ENCODE data around the gene TBC1D3. TPM values are rescaled to one million over a fixed set of nuclear protein-coding genes. Genes with fewer than 3 reads are reported as not detected.

The TBC1D3 gene
- total RNA-seq = not detected in 2 replicates

GRCh38 chr17:38192455-38192854 is at the start of gene TBC1D3:
TBC1D3 (minus strand) TSS chr17:38192555; CDS start chr17:38191029, 1,526 bp downstream.

Small RNA genes lying within 50 kb of the gene (small RNA-seq; reads per million reads assigned to genes)
- gene RF00019 (not detected), gene RNA5SP526 (not detected)

Other genes with a start within 250 kb of the TBC1D3 start
- 1.2 and 2.1 TPM in 2 replicates for gene TBC1D3L, start 203.5 kb downstream of the TBC1D3 start, total RNA-seq
- 0.13 TPM in 1 of 2 replicates, not detected in the other for gene TBC1D3D, start 188.6 kb downstream of the TBC1D3 start, total RNA-seq
- 0.13 TPM in 1 of 2 replicates, not detected in the other for gene TBC1D3C, start 123.9 kb downstream of the TBC1D3 start, total RNA-seq
- 0.53 and 1.4 TPM in 2 replicates for gene TBC1D3E, start 64.6 kb downstream of the TBC1D3 start, total RNA-seq
- gene MRPL45, start 104.6 kb upstream of the TBC1D3 start, total RNA-seq = 47.6 and 49.3 TPM in 2 replicates
- not detected in 2 replicates for gene GPR179, start 151.4 kb upstream of the TBC1D3 start, total RNA-seq
- gene SOCS7, start 159.3 kb upstream of the TBC1D3 start, total RNA-seq = 10.4 and 11.1 TPM in 2 replicates
- 77.3 and 96.5 TPM in 2 replicates for gene ARHGAP23, start 235.9 kb upstream of the TBC1D3 start, total RNA-seq

Data from thoracic aorta endothelial cell (primary cell).